Activated CD4-positive, CD25-positive, alpha-beta regulatory T cell treated with anti-CD3 and anti-CD28 coated beads, Interleukin-2, amount 50 U/mL, for 72 hours (primary cell): ENCODE data around the gene MYO6.

Experiments used
- DNase-seq: peaks from one replicate; pipeline ENCODE4 v3.0.0; 2021

MYO6 gene

GRCh38 chr6:75830959-75831885, 82.2 kb downstream of the MYO6 start:
- DNase-seq: no peak

GRCh38 chr6:75834447-75834846, 85.4 kb downstream of the MYO6 start:
- no peak for DNase-seq

GRCh38 chr6:75842191-75842590, 93.2 kb downstream of the MYO6 start:
- no peak for DNase-seq

- DNase-seq: no peak
These were observed 93.7 kb downstream of the MYO6 start for GRCh38 chr6:75842732-75843131.

DNA sequence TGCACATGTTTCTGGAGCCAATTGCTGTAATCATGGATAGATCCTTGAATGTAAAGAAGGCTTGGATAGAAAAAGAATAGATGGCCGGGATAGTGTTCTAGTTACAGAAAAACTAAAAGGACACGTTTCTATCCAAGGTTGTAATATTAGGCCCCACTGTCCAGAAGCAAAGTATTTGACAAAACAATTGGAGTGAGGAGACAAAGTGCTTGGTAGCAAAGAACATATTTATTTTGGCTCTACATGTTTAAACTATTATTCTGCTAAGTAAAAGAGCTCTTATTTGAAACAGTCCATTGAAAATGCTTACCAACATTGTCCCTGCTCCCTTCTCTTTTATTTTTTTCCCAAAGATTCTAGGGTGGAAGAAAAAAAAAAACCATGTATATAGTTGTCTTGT, 94.4 kb downstream of the MYO6 start:
- no peak for DNase-seq

DNA sequence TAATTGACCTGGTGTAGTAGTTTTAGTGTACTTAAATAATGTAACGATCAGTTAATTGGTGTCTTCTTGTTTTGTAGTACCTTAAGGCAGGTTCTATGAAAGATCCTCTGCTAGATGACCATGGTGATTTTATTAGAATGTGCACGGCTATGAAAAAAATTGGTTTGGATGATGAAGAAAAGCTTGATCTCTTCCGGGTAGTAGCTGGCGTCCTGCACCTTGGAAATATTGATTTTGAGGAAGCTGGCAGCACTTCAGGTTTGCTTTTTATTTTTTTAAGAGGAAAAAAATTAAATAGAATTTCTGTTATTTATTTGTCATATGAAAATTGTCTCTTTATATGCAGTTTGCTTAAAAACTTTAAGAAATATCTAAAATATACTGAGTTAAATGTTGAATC, 99.2 kb downstream of the MYO6 start:
- DNase-seq: no peak

DNA sequence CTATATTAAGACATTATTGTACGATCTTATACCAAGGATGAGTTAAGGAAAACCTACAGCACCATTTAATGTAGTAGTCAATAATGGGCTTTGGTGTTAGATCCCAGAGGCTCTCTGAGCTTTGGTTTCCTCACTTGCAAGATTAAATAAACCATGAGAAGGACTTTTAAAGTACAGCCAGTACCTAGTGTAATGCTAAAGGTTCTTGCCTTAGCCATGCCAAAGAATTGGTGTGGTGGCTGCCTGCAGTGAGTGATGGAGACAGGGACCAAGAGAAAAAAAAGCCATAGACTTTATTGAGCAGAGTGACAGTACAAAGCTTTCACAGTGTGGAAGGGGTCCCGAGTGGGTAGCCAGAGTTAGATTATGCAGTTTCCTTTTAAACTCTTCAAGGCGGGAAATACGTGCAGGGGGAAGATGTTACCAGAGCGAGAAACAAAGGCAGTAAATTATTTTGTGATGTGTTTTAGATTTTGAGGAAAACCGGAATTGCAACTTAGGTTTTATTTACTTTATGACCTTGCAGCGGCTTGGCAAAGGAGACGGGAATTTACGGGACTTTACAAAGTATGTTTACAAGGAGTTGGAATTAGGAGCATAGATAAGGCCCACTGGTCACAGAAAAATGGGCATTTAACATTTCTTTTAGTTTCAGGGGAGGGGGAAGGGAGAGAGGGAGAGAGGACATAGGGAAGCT, 100.4 kb downstream of the MYO6 start:
- no peak for DNase-seq

- DNase-seq: no peak
These were observed 101.2 kb downstream of the MYO6 start for GRCh38 chr6:75850026-75850833.

- DNase-seq: no peak
These were observed 103.7 kb downstream of the MYO6 start for GRCh38 chr6:75852721-75853120.

DNA sequence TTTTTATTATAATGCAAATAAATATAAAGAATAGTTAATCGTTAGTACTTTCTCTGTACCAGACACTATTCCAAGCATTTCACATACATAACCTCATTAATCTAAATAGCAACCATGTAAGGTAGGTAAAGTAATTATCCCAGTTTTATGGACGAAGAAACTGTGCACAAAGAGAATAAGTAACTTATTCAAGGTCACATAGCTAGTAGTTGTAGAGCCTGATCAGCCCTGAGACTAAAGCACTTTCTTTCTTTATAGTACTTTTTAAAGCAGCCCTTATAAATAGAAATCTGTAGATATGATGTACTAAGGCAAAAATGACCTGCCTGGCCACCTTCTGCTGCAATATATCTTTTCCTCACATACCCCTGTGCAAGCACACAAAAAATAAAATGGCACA, 104.8 kb downstream of the MYO6 start:
- DNase-seq: no peak

- no peak for DNase-seq
These were observed 106.0 kb downstream of the MYO6 start for GRCh38 chr6:75855052-75855451.

DNA sequence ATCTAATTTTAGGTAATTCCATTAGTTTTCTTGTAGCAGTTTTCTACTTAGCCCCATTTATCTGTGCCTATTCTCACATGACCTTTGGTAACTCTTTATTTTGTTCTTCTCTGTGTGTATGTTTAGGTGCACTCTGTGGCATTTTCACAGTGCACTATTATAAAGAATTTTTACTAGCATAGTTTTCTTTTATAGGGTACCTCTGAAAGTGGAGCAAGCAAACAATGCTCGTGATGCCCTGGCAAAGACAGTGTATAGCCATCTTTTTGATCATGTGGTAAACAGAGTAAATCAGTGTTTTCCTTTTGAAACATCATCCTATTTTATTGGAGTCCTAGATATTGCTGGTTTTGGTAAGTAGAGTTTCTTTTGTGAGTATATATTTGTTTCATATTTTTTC, 107.9 kb downstream of the MYO6 start:
- DNase-seq: no peak

DNA sequence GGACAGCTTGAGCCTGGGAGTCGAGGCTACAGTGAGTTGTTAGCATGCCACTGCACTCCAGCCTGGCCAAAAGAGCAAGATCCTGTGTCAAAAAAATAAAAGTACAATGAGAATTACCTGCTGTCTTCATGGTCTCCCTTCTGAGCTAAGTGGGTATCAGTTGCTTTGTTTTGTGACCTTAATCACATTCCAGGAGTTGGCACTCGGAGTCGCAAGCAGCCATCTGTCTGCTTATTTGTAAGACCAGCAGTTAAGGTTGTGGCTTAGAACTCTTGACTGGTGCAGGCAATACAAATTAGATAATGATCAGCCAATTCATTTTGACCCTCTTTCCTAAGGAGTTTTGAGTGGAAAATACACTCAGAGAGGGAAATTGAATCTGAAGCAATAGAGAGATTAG, 114.0 kb downstream of the MYO6 start:
- DNase-seq: no peak

DNA sequence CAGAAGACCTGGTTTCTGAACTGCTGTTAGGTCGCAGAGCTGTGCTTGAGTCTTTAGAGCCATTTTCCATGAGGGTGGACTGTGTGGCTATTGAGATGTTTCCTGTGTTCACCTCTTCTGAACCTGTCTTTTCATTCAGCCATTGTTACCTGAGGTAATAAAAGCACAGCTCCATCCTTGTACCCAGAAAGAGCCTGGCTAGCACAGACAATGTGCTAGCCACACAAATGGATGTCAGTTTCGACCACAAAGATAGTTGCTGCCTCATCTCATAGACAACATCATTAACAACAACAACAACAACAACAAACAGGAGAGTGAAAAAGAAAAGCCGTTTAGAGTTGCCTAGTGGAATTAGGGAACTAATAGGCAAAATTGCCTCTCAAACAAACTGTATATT, 114.7 kb downstream of the MYO6 start:
- no peak for DNase-seq

GRCh38 chr6:75864446-75864845, 115.4 kb downstream of the MYO6 start:
- DNase-seq: no peak

GRCh38 chr6:75870389-75870788, 121.3 kb downstream of the MYO6 start:
- no peak for DNase-seq

DNA sequence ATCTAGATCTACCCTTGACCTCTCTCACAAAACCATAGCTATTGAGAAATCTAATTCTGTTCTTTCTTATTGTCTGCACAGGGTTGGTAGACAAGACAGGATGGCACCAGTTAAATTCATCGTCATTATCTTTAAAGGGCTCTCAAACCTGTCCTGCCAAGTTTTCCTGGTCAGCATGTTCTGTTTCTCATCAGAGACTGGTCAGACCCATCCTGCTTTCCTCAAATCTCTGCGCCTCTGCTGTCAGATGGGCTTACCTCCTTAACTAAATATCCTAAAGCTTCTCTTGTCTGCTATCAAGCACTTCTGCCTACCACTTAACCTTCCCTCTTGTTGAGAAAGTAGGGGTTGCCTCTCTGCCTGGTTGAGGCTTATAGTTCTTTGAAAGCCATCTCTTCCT, 125.2 kb downstream of the MYO6 start:
- no peak for DNase-seq

DNA sequence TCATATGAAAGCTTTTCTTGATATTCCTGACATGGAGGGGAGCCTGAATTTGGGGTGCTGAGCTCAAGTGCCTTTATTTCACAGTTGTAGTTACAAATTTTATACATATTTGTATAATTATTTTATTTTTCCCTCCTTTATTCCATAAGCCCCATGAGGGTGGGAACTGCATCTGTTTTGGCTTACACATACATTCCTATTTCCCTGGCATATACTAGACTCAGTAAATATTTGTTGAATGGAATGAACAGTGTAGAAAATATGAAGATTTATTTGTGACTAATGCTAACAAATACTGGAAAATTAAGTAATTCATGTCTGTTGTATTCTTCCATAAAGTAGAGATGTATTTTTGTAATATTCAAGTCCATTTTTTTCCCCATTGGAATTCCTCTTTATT, 127.1 kb downstream of the MYO6 start:
- no peak for DNase-seq

- no peak for DNase-seq
These were observed 131.3 kb downstream of the MYO6 start for GRCh38 chr6:75880305-75880704.

- DNase-seq: no peak
These were observed 133.7 kb downstream of the MYO6 start for GRCh38 chr6:75882734-75883133.

DNA sequence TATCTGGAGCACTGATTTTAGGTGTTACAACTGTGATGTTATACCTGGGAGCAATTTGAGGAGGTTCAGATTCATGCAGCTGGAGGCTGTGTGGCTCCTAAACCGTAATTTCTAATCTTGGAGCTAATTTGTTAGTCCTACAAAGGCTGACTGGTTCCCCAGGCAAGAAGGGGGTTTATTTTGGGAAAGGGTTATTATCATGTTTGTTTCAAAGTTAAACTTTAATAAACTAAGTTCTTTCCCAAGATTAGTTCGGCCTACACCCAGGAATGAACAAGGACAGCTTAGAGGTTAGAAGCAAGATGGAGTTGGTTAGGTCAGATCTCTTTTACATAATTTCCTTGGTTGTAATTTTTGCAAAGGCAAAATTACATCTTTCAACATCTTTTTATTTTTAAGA, 135.8 kb downstream of the MYO6 start:
- no peak for DNase-seq

DNA sequence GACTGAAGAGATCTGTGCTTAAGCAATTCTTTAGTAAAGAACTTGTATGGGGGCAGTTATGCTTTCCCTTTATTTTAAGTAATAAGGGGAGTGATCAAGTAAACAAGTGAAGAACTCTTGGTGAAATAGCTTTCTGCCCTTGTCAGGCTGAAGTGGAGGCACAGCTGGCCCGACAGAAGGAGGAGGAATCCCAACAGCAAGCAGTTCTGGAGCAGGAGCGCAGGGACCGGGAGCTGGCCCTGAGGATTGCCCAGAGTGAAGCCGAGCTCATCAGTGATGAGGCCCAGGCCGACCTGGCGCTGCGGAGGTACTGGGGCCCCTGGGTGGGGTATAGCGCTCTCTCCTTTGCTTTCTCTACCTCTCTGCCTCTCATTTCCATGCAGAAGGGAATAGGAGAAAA, 143.3 kb downstream of the MYO6 start:
- no peak for DNase-seq

DNA sequence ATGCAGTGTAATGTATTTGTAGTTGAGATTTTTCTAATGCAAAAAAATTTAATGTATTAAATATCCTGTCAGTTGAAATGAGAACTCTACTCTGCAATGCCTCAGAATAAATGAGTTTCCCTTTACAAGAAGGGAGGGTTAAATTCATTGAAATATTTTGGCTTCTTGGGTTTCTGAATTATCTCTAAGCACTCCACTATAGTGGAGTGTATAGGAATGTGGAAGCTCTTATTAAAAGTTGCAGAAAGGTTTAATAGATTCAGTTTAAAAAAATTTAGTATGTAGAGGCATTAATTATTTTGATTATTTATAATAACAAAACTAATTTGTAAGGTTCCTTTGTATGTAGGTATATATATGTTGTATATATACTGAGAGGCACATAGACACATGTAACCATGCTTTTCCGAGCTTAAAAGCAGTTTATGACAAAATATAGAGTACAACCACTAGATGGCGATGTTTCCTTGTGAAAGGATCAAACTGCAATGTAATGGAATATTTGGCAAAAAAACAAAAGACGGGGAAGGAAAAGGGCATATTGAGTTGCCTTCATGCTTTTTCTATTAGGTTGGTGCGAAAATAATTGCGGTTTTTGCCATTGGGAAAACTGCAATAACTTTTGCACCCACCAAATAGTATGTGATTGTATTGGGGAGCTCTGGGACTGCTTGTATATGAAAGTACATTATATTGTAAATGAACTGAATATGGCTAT, 144.2 kb downstream of the MYO6 start:
- no peak for DNase-seq
